ENCODE results near the gene ADRA2C. TPM values are rescaled to one million over a fixed set of nuclear protein-coding genes. Genes with fewer than 3 reads are reported as not detected.

The ADRA2C gene
- total RNA-seq, 1 experiment from 2014 or later, result 28.1 TPM

DNA sequence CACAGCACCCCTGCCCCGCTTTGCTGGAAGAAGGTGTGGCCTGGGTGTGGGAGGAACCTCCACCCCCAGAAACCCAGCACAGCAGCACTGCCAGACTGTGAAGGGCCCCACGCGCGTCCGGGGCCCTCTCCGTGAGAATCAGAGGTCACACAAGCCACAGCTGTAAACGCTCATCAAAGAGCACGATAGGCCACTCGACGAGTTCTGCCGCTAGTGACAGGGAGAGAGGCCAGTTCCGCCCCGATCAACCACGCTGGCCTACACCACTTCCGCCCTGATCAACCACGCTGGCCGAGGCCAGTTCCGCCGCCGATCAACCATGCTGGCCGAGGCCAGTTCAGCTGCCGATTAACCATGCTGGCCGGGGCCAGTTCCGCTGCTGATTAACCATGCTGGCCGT, 25.9 kb upstream of the ADRA2C start:
- TF ChIP-seq CBX3 (IDR thresholded peaks at IDR 0.05; ENCODE audit: low read depth) (no peak), EGR1 (IDR thresholded peaks at IDR 0.05; ENCODE audit: low read depth) (no peak), TCF7L2 (IDR thresholded peaks at IDR 0.05; ENCODE audit: borderline replicate concordance, extremely low read depth, insufficient read depth, insufficient read length) (no peak), MAX (IDR thresholded peaks at IDR 0.05) (no peak), POLR2A (IDR thresholded peaks at IDR 0.05; ENCODE audit: borderline replicate concordance, extremely low read depth, insufficient read depth, insufficient read length) (no peak), FOSL1 (IDR thresholded peaks at IDR 0.05; ENCODE audit: low read depth) (no peak), CEBPB (IDR thresholded peaks at IDR 0.05; ENCODE audit: low read depth) (no peak), JUND (IDR thresholded peaks at IDR 0.05) (no peak), RAD21 (IDR thresholded peaks at IDR 0.05; ENCODE audit: low read depth) (no peak), ZFX (IDR thresholded peaks at IDR 0.05) (no peak), CTCF (IDR thresholded peaks at IDR 0.05 in 2 of 3, conservative IDR thresholded peaks at IDR 0.05 in 1 of 3; ENCODE audit: borderline replicate concordance in 1 of 3, insufficient read depth in 1 of 3, low read depth in 2 of 3, low read length in 2 of 3) (no peak), ZNF274 (IDR thresholded peaks at IDR 0.05; ENCODE audit: low read depth, low read length) (no peak), SIN3A (IDR thresholded peaks at IDR 0.05; ENCODE audit: low read depth) (no peak), ELF1 (IDR thresholded peaks at IDR 0.05; ENCODE audit: borderline replicate concordance, low read depth) (no peak)
- TF ChIP-seq, protein P1, sequence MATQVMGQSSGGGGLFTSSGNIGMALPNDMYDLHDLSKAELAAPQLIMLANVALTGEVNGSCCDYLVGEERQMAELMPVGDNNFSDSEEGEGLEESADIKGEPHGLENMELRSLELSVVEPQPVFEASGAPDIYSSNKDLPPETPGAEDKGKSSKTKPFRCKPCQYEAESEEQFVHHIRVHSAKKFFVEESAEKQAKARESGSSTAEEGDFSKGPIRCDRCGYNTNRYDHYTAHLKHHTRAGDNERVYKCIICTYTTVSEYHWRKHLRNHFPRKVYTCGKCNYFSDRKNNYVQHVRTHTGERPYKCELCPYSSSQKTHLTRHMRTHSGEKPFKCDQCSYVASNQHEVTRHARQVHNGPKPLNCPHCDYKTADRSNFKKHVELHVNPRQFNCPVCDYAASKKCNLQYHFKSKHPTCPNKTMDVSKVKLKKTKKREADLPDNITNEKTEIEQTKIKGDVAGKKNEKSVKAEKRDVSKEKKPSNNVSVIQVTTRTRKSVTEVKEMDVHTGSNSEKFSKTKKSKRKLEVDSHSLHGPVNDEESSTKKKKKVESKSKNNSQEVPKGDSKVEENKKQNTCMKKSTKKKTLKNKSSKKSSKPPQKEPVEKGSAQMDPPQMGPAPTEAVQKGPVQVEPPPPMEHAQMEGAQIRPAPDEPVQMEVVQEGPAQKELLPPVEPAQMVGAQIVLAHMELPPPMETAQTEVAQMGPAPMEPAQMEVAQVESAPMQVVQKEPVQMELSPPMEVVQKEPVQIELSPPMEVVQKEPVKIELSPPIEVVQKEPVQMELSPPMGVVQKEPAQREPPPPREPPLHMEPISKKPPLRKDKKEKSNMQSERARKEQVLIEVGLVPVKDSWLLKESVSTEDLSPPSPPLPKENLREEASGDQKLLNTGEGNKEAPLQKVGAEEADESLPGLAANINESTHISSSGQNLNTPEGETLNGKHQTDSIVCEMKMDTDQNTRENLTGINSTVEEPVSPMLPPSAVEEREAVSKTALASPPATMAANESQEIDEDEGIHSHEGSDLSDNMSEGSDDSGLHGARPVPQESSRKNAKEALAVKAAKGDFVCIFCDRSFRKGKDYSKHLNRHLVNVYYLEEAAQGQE (IDR thresholded peaks at IDR 0.05; ENCODE audit: low read depth), result no peak
- TF ChIP-seq, protein P2, sequence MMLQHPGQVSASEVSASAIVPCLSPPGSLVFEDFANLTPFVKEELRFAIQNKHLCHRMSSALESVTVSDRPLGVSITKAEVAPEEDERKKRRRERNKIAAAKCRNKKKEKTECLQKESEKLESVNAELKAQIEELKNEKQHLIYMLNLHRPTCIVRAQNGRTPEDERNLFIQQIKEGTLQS (IDR thresholded peaks at IDR 0.05), result no peak
- no peak for ATAC-seq
- ChIA-PET CTCF (no interaction called here), POLR2A (no interaction called here), RAD21 (ENCODE audit: low non-redundant PET in 1 of 2, low total read pairs in 2 of 2, uncharacterized antibody in 2 of 2, unreplicated experiment in 2 of 2) (no interaction called here)
- no peaks in the 10 kb centered on the region for H4K20me1 ChIP-seq (ENCODE audit: insufficient read depth)
- DNase-seq (ENCODE audit: low read depth, low spot score), result no peak
- no peak overlapping the region for H3K9ac ChIP-seq (ENCODE audit: low read length)
- no peak overlapping the region for H2AFZ ChIP-seq (ENCODE audit: low read depth, low read length, poor library complexity, severe bottlenecking)
- H3K4me1 ChIP-seq (ENCODE audit: control insufficient read depth in 1 of 2, insufficient read depth in 2 of 2, low read length in 2 of 2), result peaks cover 3 to 7% of the 10 kb centered on the region in 2 experiments; a peak in 3 of 4 replicates
- no TSS peak for BruUV-seq (replicated peaks)
- H3K9me2 ChIP-seq (ENCODE audit: insufficient read depth), result no peaks in the 10 kb centered on the region
- H3K4me2 ChIP-seq (ENCODE audit: low read length), result no peak overlapping the region
- intact Hi-C loops (cut with micrococcal nuclease), result no loop called here
- H3K36me3 ChIP-seq (ENCODE audit: control insufficient read depth in 1 of 2, insufficient read depth in 2 of 2, low read length in 2 of 2), result no peaks in the 10 kb centered on the region
- H3K9me3 ChIP-seq (ENCODE audit: control insufficient read depth in 1 of 2, insufficient read depth in 1 of 2, low read depth in 1 of 2, low read length in 2 of 2), result peaks cover 0 to 9% of the 10 kb centered on the region in 2 experiments; a peak in 1 of 4 replicates
- no peaks in the 10 kb centered on the region for H3K79me2 ChIP-seq (ENCODE audit: insufficient read depth, low read length)
- H3K27me3 ChIP-seq (ENCODE audit: insufficient read depth, low read length), result no peaks in the 10 kb centered on the region
- no peak overlapping the region for H3K27ac ChIP-seq (ENCODE audit: low read depth, low read length)
- no peak overlapping the region for H3K4me3 ChIP-seq (replicated peaks in 1 of 2; ENCODE audit: low read depth in 1 of 2, low read length in 2 of 2)

Measured in HCT116 (cell line).